Muscle of leg (tissue), 11 donors: ENCODE data around the gene TPSD1. TPM values are rescaled to one million over a fixed set of nuclear protein-coding genes. Genes with fewer than 3 reads are reported as not detected.

ENCODE experiments used
- DNase-seq: peaks from one replicate; pipeline ENCODE4 v3.0.0; 2013
- H3K27ac ChIP-seq: one replicate; pipeline ENCODE4 v1.5.1; 2013; ENCODE audit warnings: mild to moderate bottlenecking, low read length, control low read depth
- H3K27me3 ChIP-seq: one replicate; pipeline ENCODE4 v1.6.1; 2013; ENCODE audit warnings: low read length; ENCODE audit not compliant: control insufficient read depth, insufficient read depth
- H3K36me3 ChIP-seq: one replicate; pipeline ENCODE4 v1.6.1; 2013; ENCODE audit warnings: low read length; ENCODE audit not compliant: control insufficient read depth, insufficient read depth
- H3K4me1 ChIP-seq: one replicate; pipeline ENCODE4 v1.6.1; 2013; ENCODE audit warnings: low read length; ENCODE audit not compliant: control insufficient read depth, insufficient read depth
- H3K4me3 ChIP-seq: one replicate; pipeline ENCODE4 v1.5.1; 2013; ENCODE audit warnings: low read length, control low read depth
- H3K9me3 ChIP-seq: replicated peaks from 2 replicates; pipeline ENCODE4 v1.6.1; 2013; ENCODE audit warnings: low read depth, low read length; ENCODE audit not compliant: control insufficient read depth
- WGBS: methylation state at CpG from one replicate; pipeline ENCODE4 v1.1.5; 2013; ENCODE audit warnings: missing lambda C conversion rate; ENCODE audit not compliant: insufficient coverage; 5-methylcytosine and 5-hydroxymethylcytosine counted together
- polyA plus RNA-seq, 8 donors: library from polyadenylated mRNA; unstranded; fragments of 120-200 nt; gene quantifications; one replicate each; pipeline versions ENCODE4 v1.2.1 to v1.2.3, GENCODE V29; 2013; ENCODE audit warnings: inconsistent platforms in 1 of 8, low replicate concordance in 1 of 8; ENCODE audit not compliant: insufficient read length in 8 of 8, insufficient read depth in 1 of 8
- total RNA-seq: library from RNA; stranded (reverse); fragments of 120-200 nt; gene quantifications from one replicate; pipeline ENCODE4 v1.2.4, GENCODE V29; 2013

The TPSD1 gene
- total and polyA plus RNA-seq, 9 donors, result 0.14 to 0.34 (median 0.30) TPM; not detected in 6

GRCh38 chr16:1273816-1274215 lies 17.9 kb downstream of the TPSD1 start:
- Histone ChIP-seq H3K4me1 (peaks cover 31% of the 10 kb centered on the region), H3K27ac (no peak overlapping the region), H3K4me3 (no peak overlapping the region), H3K36me3 (no peaks in the 10 kb centered on the region), H3K9me3 (no peaks in the 10 kb centered on the region), H3K27me3 (peaks cover 33% of the 10 kb centered on the region)
- WGBS, result 85% methylated on average over 13 of the region's 15 CpGs
- no peak for DNase-seq

GRCh38 chr16:1274767-1275166 lies 18.9 kb downstream of the TPSD1 start:
- WGBS, result no CpG with 5 or more reads among the region's 7 CpGs
- Histone ChIP-seq H3K36me3 (no peaks in the 10 kb centered on the region), H3K4me3 (no peak overlapping the region), H3K27ac (no peak overlapping the region), H3K9me3 (no peaks in the 10 kb centered on the region), H3K4me1 (peaks cover 31% of the 10 kb centered on the region), H3K27me3 (peaks cover 37% of the 10 kb centered on the region)
- DNase-seq, result no peak

- DNase-seq, result peak; percentile 39
- 67% methylated on average over 25 of the region's 30 CpGs for WGBS
- H3K4me3 ChIP-seq, result no peak overlapping the region
- H3K36me3 ChIP-seq, result no peaks in the 10 kb centered on the region
- H3K4me1 ChIP-seq, result peaks cover 29% of the 10 kb centered on the region
- H3K9me3 ChIP-seq, result no peaks in the 10 kb centered on the region
- H3K27ac ChIP-seq, result no peak overlapping the region
- peaks cover 47% of the 10 kb centered on the region for H3K27me3 ChIP-seq
These were observed 20.1 kb downstream of the TPSD1 start for GRCh38 chr16:1275791-1276579.

GRCh38 chr16:1276580-1276878 lies 20.7 kb downstream of the TPSD1 start:
- Histone ChIP-seq H3K9me3 (no peaks in the 10 kb centered on the region), H3K4me1 (peaks cover 23% of the 10 kb centered on the region), H3K27me3 (peaks cover 52% of the 10 kb centered on the region), H3K27ac (no peak overlapping the region), H3K4me3 (no peak overlapping the region), H3K36me3 (no peaks in the 10 kb centered on the region)
- DNase-seq, result no peak
- 82% methylated on average over 9 of the region's 14 CpGs for WGBS

GRCh38 chr16:1277151-1277598 lies 21.3 kb downstream of the TPSD1 start:
- H3K27me3 ChIP-seq, result peaks cover 54% of the 10 kb centered on the region
- no peaks in the 10 kb centered on the region for H3K9me3 ChIP-seq
- WGBS, result 73% methylated on average over 17 of the region's 19 CpGs
- H3K36me3 ChIP-seq, result no peaks in the 10 kb centered on the region
- H3K27ac ChIP-seq, result no peak overlapping the region
- no peak for DNase-seq
- peaks cover 18% of the 10 kb centered on the region for H3K4me1 ChIP-seq
- no peak overlapping the region for H3K4me3 ChIP-seq

- WGBS, result 24% methylated on average over 19 of the region's 21 CpGs
- no peak for DNase-seq
- Histone ChIP-seq H3K27me3 (peaks cover 57% of the 10 kb centered on the region), H3K36me3 (no peaks in the 10 kb centered on the region), H3K27ac (no peak overlapping the region), H3K4me3 (no peak overlapping the region), H3K4me1 (peaks cover 15% of the 10 kb centered on the region), H3K9me3 (no peaks in the 10 kb centered on the region)
These were observed 21.9 kb downstream of the TPSD1 start for GRCh38 chr16:1277617-1278282.

- Histone ChIP-seq H3K27me3 (peaks cover 55% of the 10 kb centered on the region), H3K9me3 (no peaks in the 10 kb centered on the region)
- 11% methylated on average over 18 of the region's 18 CpGs for WGBS
These were observed 22.6 kb downstream of the TPSD1 start for GRCh38 chr16:1278477-1278876.

GRCh38 chr16:1279081-1279944 lies 23.4 kb downstream of the TPSD1 start:
- 77% methylated on average over 27 of the region's 30 CpGs for WGBS
- Histone ChIP-seq H3K4me1 (peaks cover 25% of the 10 kb centered on the region), H3K27ac (no peak overlapping the region), H3K36me3 (no peaks in the 10 kb centered on the region), H3K9me3 (no peaks in the 10 kb centered on the region), H3K4me3 (no peak overlapping the region), H3K27me3 (peaks cover 56% of the 10 kb centered on the region)
- DNase-seq, result no peak

More at GRCh38 chr16:1278477-1278876, 22.6 kb downstream of the TPSD1 start:
- DNase-seq, result no peak
- H3K4me3 ChIP-seq, result no peak overlapping the region
- H3K4me1 ChIP-seq, result peaks cover 17% of the 10 kb centered on the region
- H3K36me3 ChIP-seq, result no peaks in the 10 kb centered on the region
- H3K27ac ChIP-seq, result no peak overlapping the region

- H3K27me3 ChIP-seq, result peaks cover 57% of the 10 kb centered on the region
- no peaks in the 10 kb centered on the region for H3K36me3 ChIP-seq
- no peak overlapping the region for H3K4me3 ChIP-seq
- H3K27ac ChIP-seq, result no peak overlapping the region
- WGBS, result 81% methylated on average over 23 of the region's 29 CpGs
- no peaks in the 10 kb centered on the region for H3K9me3 ChIP-seq
- DNase-seq, result no peak
- H3K4me1 ChIP-seq, result peaks cover 26% of the 10 kb centered on the region
These were observed 24.2 kb downstream of the TPSD1 start for GRCh38 chr16:1279945-1280589.
